ENCODE data around the gene SEC14L5.
"Not testable (repeated sequence)": the region's sequence is repeated elsewhere in the genome, so short reads cannot be mapped to it uniquely, and the experiment has no call there.

SEC14L5 gene

GRCh38 chr16:5033256-5034166 lies 75.4 kb downstream of the SEC14L5 start, which contains the start of gene NAGPA:
Gene NAGPA, minus strand, starts transcription at chr16:5033935. Its CDS starts 21 bp downstream, at chr16:5033914.
- Mint-ChIP-seq H3K36me3 (ENCODE audit: low read depth) (peaks cover 24% of the 10 kb centered on the region), H3K27me3 (no peaks in the 10 kb centered on the region), H3K4me1 (ENCODE audit: low read depth) (peaks cover 22% of the 10 kb centered on the region), H3K27ac (peak within 1 kb of the TSS; percentile 92), H3K9me3 (no peaks in the 10 kb centered on the region), H3K4me3 (peak within 1 kb of the TSS; percentile 83)
- peak; percentile 88 for DNase-seq

- H3K9me3 Mint-ChIP-seq = no peaks in the 10 kb centered on the region
- DNase-seq = no peak
- H3K27ac Mint-ChIP-seq = peak overlapping the region; percentile 92
- H3K4me1 Mint-ChIP-seq (ENCODE audit: low read depth) = peaks cover 22% of the 10 kb centered on the region
- peak overlapping the region; percentile 83 for H3K4me3 Mint-ChIP-seq
- H3K36me3 Mint-ChIP-seq (ENCODE audit: low read depth) = peaks cover 18% of the 10 kb centered on the region
- H3K27me3 Mint-ChIP-seq = no peaks in the 10 kb centered on the region
These were observed 76.0 kb downstream of the SEC14L5 start for GRCh38 chr16:5034167-5034523.

- DNase-seq = no peak
- H3K9me3 Mint-ChIP-seq = no peaks in the 10 kb centered on the region
- peaks cover 4% of the 10 kb centered on the region for H3K36me3 Mint-ChIP-seq (ENCODE audit: low read depth)
- no peaks in the 10 kb centered on the region for H3K27me3 Mint-ChIP-seq
- H3K4me1 Mint-ChIP-seq (ENCODE audit: low read depth) = peaks cover 22% of the 10 kb centered on the region
- H3K4me3 Mint-ChIP-seq = no peak overlapping the region
- no peak overlapping the region for H3K27ac Mint-ChIP-seq
These were observed 77.7 kb downstream of the SEC14L5 start for GRCh38 chr16:5035909-5036227.

GRCh38 chr16:5036228-5037156 lies 78.4 kb downstream of the SEC14L5 start:
- DNase-seq = no peak

GRCh38 chr16:5040451-5040850 lies 82.3 kb downstream of the SEC14L5 start:
- DNase-seq = no peak
- Mint-ChIP-seq H3K4me1 (ENCODE audit: low read depth) (no peaks in the 10 kb centered on the region), H3K36me3 (ENCODE audit: low read depth) (no peaks in the 10 kb centered on the region), H3K4me3 (no peak overlapping the region), H3K27me3 (no peaks in the 10 kb centered on the region), H3K9me3 (no peaks in the 10 kb centered on the region), H3K27ac (no peak overlapping the region)

More at GRCh38 chr16:5036228-5037156, 78.4 kb downstream of the SEC14L5 start:
- Mint-ChIP-seq H3K36me3 (ENCODE audit: low read depth) (no peaks in the 10 kb centered on the region), H3K27ac (no peak overlapping the region), H3K9me3 (no peaks in the 10 kb centered on the region), H3K4me1 (ENCODE audit: low read depth) (peaks cover 22% of the 10 kb centered on the region), H3K4me3 (no peak overlapping the region), H3K27me3 (no peaks in the 10 kb centered on the region)

GRCh38 chr16:5041600-5042133 lies 83.5 kb downstream of the SEC14L5 start:
- H3K9me3 Mint-ChIP-seq = no peaks in the 10 kb centered on the region
- no peak for DNase-seq
- H3K4me1 Mint-ChIP-seq (ENCODE audit: low read depth) = no peaks in the 10 kb centered on the region
- no peaks in the 10 kb centered on the region for H3K36me3 Mint-ChIP-seq (ENCODE audit: low read depth)
- H3K27me3 Mint-ChIP-seq = no peaks in the 10 kb centered on the region
- H3K4me3 Mint-ChIP-seq = no peak overlapping the region
- H3K27ac Mint-ChIP-seq = no peak overlapping the region

GRCh38 chr16:5042574-5043171 lies 84.5 kb downstream of the SEC14L5 start:
- Mint-ChIP-seq H3K9me3 (no peaks in the 10 kb centered on the region), H3K27me3 (no peaks in the 10 kb centered on the region), H3K27ac (no peak overlapping the region), H3K36me3 (ENCODE audit: low read depth) (no peaks in the 10 kb centered on the region), H3K4me1 (ENCODE audit: low read depth) (no peaks in the 10 kb centered on the region), H3K4me3 (no peak overlapping the region)
- no peak for DNase-seq

GRCh38 chr16:5044011-5044540 lies 85.9 kb downstream of the SEC14L5 start:
- H3K27ac Mint-ChIP-seq = no peak overlapping the region
- H3K4me3 Mint-ChIP-seq = no peak overlapping the region
- H3K9me3 Mint-ChIP-seq = no peaks in the 10 kb centered on the region
- DNase-seq = no peak
- H3K4me1 Mint-ChIP-seq (ENCODE audit: low read depth) = no peaks in the 10 kb centered on the region
- H3K36me3 Mint-ChIP-seq (ENCODE audit: low read depth) = no peaks in the 10 kb centered on the region
- H3K27me3 Mint-ChIP-seq = no peaks in the 10 kb centered on the region

- H3K9me3 Mint-ChIP-seq = not testable (repeated sequence)
These were observed 86.5 kb downstream of the SEC14L5 start for GRCh38 chr16:5044581-5044980.

GRCh38 chr16:5045499-5046115 lies 87.5 kb downstream of the SEC14L5 start:
- no peaks in the 10 kb centered on the region for H3K36me3 Mint-ChIP-seq (ENCODE audit: low read depth)
- no peak overlapping the region for H3K4me3 Mint-ChIP-seq
- H3K27me3 Mint-ChIP-seq = no peaks in the 10 kb centered on the region
- H3K27ac Mint-ChIP-seq = no peak overlapping the region
- no peaks in the 10 kb centered on the region for H3K4me1 Mint-ChIP-seq (ENCODE audit: low read depth)
- peaks cover 6% of the 10 kb centered on the region for H3K9me3 Mint-ChIP-seq
- no peak for DNase-seq

More at GRCh38 chr16:5044581-5044980, 86.5 kb downstream of the SEC14L5 start:
- not testable (repeated sequence) for H3K36me3 Mint-ChIP-seq (ENCODE audit: low read depth); H3K4me1 Mint-ChIP-seq (ENCODE audit: low read depth); DNase-seq; H3K4me3 Mint-ChIP-seq; H3K27me3 Mint-ChIP-seq; H3K27ac Mint-ChIP-seq

GRCh38 chr16:5046914-5047313 lies 88.8 kb downstream of the SEC14L5 start:
- H3K36me3 Mint-ChIP-seq (ENCODE audit: low read depth) = no peaks in the 10 kb centered on the region
- peaks cover 7% of the 10 kb centered on the region for H3K9me3 Mint-ChIP-seq
- H3K27ac Mint-ChIP-seq = no peak overlapping the region
- H3K27me3 Mint-ChIP-seq = no peaks in the 10 kb centered on the region
- H3K4me1 Mint-ChIP-seq (ENCODE audit: low read depth) = no peaks in the 10 kb centered on the region
- H3K4me3 Mint-ChIP-seq = no peak overlapping the region
- DNase-seq = no peak

GRCh38 chr16:5054876-5055865 lies 97.0 kb downstream of the SEC14L5 start:
- H3K9me3 Mint-ChIP-seq = peaks cover 5% of the 10 kb centered on the region
- no peaks in the 10 kb centered on the region for H3K4me1 Mint-ChIP-seq (ENCODE audit: low read depth)
- H3K27ac Mint-ChIP-seq = no peak overlapping the region
- H3K4me3 Mint-ChIP-seq = no peak overlapping the region
- H3K36me3 Mint-ChIP-seq (ENCODE audit: low read depth) = no peaks in the 10 kb centered on the region
- DNase-seq = no peak
- H3K27me3 Mint-ChIP-seq = no peaks in the 10 kb centered on the region

- no peak overlapping the region for H3K4me3 Mint-ChIP-seq
- H3K27me3 Mint-ChIP-seq = no peaks in the 10 kb centered on the region
- no peaks in the 10 kb centered on the region for H3K9me3 Mint-ChIP-seq
- H3K36me3 Mint-ChIP-seq (ENCODE audit: low read depth) = no peaks in the 10 kb centered on the region
- DNase-seq = peak; percentile 55
- H3K27ac Mint-ChIP-seq = no peak overlapping the region
- H3K4me1 Mint-ChIP-seq (ENCODE audit: low read depth) = no peaks in the 10 kb centered on the region
These were observed 98.2 kb downstream of the SEC14L5 start for GRCh38 chr16:5056352-5056751.
